ENCODE data around the gene IL26. TPM values are rescaled to one million over a fixed set of nuclear protein-coding genes. Genes with fewer than 3 reads are reported as not detected.

The IL26 gene, protein sequence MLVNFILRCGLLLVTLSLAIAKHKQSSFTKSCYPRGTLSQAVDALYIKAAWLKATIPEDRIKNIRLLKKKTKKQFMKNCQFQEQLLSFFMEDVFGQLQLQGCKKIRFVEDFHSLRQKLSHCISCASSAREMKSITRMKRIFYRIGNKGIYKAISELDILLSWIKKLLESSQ
- total RNA-seq (2022) = not detected in 2 replicates
- not detected for Bru-seq, nascent RNA
- not detected for BruChase-seq, experiment 1, labeled RNA remaining after a 6-hour chase
- not detected for BruChase-seq, experiment 2, labeled RNA remaining after a 2-hour chase
- long read RNA-seq = 0 reads

- CTCF ChIA-PET = no interaction called here
- intact Hi-C loops (cut with micrococcal nuclease; ENCODE audit: unreplicated experiment) = no loop called here
- H3K36me3 Mint-ChIP-seq (ENCODE audit: insufficient read depth, unreplicated experiment) = no peaks in the 10 kb centered on the region
Observed at GRCh38 chr12:68225576-68226476, at the start of gene IL26. Gene IL26, minus strand, starts transcription at chr12:68225810. Its CDS starts 54 bp downstream, at chr12:68225756.

GRCh38 chr12:68272732-68273131 is 47.1 kb upstream of the IL26 start:
- CTCF ChIA-PET = no interaction called here
- Mint-ChIP-seq H3K9me3 (ENCODE audit: low read depth, unreplicated experiment) (no peaks in the 10 kb centered on the region), H3K4me3 (ENCODE audit: low read depth, unreplicated experiment) (no peak overlapping the region), H3K36me3 (ENCODE audit: insufficient read depth, unreplicated experiment) (no peaks in the 10 kb centered on the region), H3K4me1 (ENCODE audit: low read depth, unreplicated experiment) (peaks cover 11% of the 10 kb centered on the region), H3K27me3 (ENCODE audit: unreplicated experiment) (peaks cover 20% of the 10 kb centered on the region), H3K27ac (ENCODE audit: unreplicated experiment) (no peak overlapping the region)
- no peak for TF ChIP-seq CTCF (IDR thresholded peaks at IDR 0.05; ENCODE audit: unreplicated experiment)
- DNase-seq = no peak
- no TSS peak for BruUV-seq (replicated peaks)
- intact Hi-C loops (cut with micrococcal nuclease; ENCODE audit: unreplicated experiment) = no loop called here

More at GRCh38 chr12:68225576-68226476, at the start of gene IL26:
- DNase-seq = no peak
- Mint-ChIP-seq H3K27ac (ENCODE audit: unreplicated experiment) (no peak within 1 kb of the TSS), H3K27me3 (ENCODE audit: unreplicated experiment) (peaks cover 39% of the 10 kb centered on the region), H3K9me3 (ENCODE audit: low read depth, unreplicated experiment) (no peaks in the 10 kb centered on the region), H3K4me1 (ENCODE audit: low read depth, unreplicated experiment) (no peaks in the 10 kb centered on the region), H3K4me3 (ENCODE audit: low read depth, unreplicated experiment) (no peak within 1 kb of the TSS)
- TF ChIP-seq CTCF (IDR thresholded peaks at IDR 0.05; ENCODE audit: unreplicated experiment) = no peak
- no TSS peak for BruUV-seq (replicated peaks)

GRCh38 chr12:68271346-68271745 is 45.7 kb upstream of the IL26 start:
- intact Hi-C loops (cut with micrococcal nuclease; ENCODE audit: unreplicated experiment) = no loop called here
- CTCF ChIA-PET = no interaction called here
- no TSS peak for BruUV-seq (replicated peaks)
- no peaks in the 10 kb centered on the region for H3K36me3 Mint-ChIP-seq (ENCODE audit: insufficient read depth, unreplicated experiment)
- no peak overlapping the region for H3K27ac Mint-ChIP-seq (ENCODE audit: unreplicated experiment)
- no peak for DNase-seq
- H3K4me1 Mint-ChIP-seq (ENCODE audit: low read depth, unreplicated experiment) = no peaks in the 10 kb centered on the region
- no peak for TF ChIP-seq CTCF (IDR thresholded peaks at IDR 0.05; ENCODE audit: unreplicated experiment)
- no peak overlapping the region for H3K4me3 Mint-ChIP-seq (ENCODE audit: low read depth, unreplicated experiment)
- H3K27me3 Mint-ChIP-seq (ENCODE audit: unreplicated experiment) = peaks cover 20% of the 10 kb centered on the region
- H3K9me3 Mint-ChIP-seq (ENCODE audit: low read depth, unreplicated experiment) = no peaks in the 10 kb centered on the region

- intact Hi-C loops (cut with micrococcal nuclease; ENCODE audit: unreplicated experiment) = no loop called here
- CTCF ChIA-PET = no interaction called here
- no TSS peak for BruUV-seq (replicated peaks)
- no peak for TF ChIP-seq CTCF (IDR thresholded peaks at IDR 0.05; ENCODE audit: unreplicated experiment)
- no peaks in the 10 kb centered on the region for H3K36me3 Mint-ChIP-seq (ENCODE audit: insufficient read depth, unreplicated experiment)
- peaks cover 29% of the 10 kb centered on the region for H3K27me3 Mint-ChIP-seq (ENCODE audit: unreplicated experiment)
- no peaks in the 10 kb centered on the region for H3K9me3 Mint-ChIP-seq (ENCODE audit: low read depth, unreplicated experiment)
- H3K27ac Mint-ChIP-seq (ENCODE audit: unreplicated experiment) = no peak overlapping the region
- no peak for DNase-seq
- H3K4me3 Mint-ChIP-seq (ENCODE audit: low read depth, unreplicated experiment) = no peak overlapping the region
- no peaks in the 10 kb centered on the region for H3K4me1 Mint-ChIP-seq (ENCODE audit: low read depth, unreplicated experiment)
Observed at GRCh38 chr12:68270358-68270757, 44.7 kb upstream of the IL26 start.
